HEK293 (cell line): ENCODE data around the gene MSS51.

Source experiments
- CTCF ChIA-PET: fragments of 350-600 bp; formaldehyde crosslinking; extraction: SDS; loops from one replicate; lab custom pipeline; 2021; ENCODE audit warnings: antibody characterized with exemption; lab: Yijun Ruan, JAX
- POLR2A ChIA-PET: fragments of 300-600 bp; formaldehyde crosslinking; extraction: SDS; loops from one replicate; lab custom pipeline; 2020; ENCODE audit warnings: antibody characterized with exemption, inconsistent platforms; lab: Yijun Ruan, JAX
- H3K27ac ChIP-seq: fragments of 200-500 bp; sonication (Bioruptor generic); 2 replicates; pipeline ENCODE4 v1.5.1; 2014; ENCODE audit warnings: low read depth, low read length, control low read depth, inconsistent platforms; ENCODE audit errors: extremely low read depth
- H3K36me3 ChIP-seq, 2 experiments: fragments of 200-500 bp in 1 of 2; sonication (Bioruptor generic) in 1 of 2; 1 replicate in 1 of 2; 2 replicates in 1 of 2; pipeline ENCODE4 v1.5.1; 2014 to 2017; ENCODE audit warnings: inconsistent platforms in 2 of 2, low read length in 2 of 2; ENCODE audit not compliant: control insufficient read depth in 2 of 2, insufficient read depth in 1 of 2
- H3K4me1 ChIP-seq: fragments of 200-500 bp; sonication (Bioruptor generic); 2 replicates; pipeline ENCODE4 v1.5.1; 2014; ENCODE audit warnings: mild to moderate bottlenecking, low read length, inconsistent platforms; ENCODE audit not compliant: control insufficient read depth, insufficient read depth
- H3K4me3 ChIP-seq: 2 replicates; pipeline ENCODE4 v1.5.1; 2011; ENCODE audit warnings: low read depth, mild to moderate bottlenecking, control low read depth, low read length, moderate library complexity
- H3K9me3 ChIP-seq: fragments of 200-500 bp; sonication (Bioruptor generic); 2 replicates; pipeline ENCODE4 v1.5.1; 2014; ENCODE audit warnings: low read depth, low read length, inconsistent platforms; ENCODE audit not compliant: control insufficient read depth, insufficient read depth
- EGR2 ChIP-seq: fragments of 450-650 bp; formaldehyde crosslinking; IDR thresholded peaks from 2 replicates; pipeline ENCODE4 v1.5.1; 2016; ENCODE audit warnings: low read depth, missing biosample characterization, missing genetic modification characterization
- GFI1B ChIP-seq: fragments of 450-650 bp; formaldehyde crosslinking; IDR thresholded peaks from 2 replicates; pipeline ENCODE4 v1.5.1; 2016; ENCODE audit warnings: missing biosample characterization, missing genetic modification characterization
- KLF8 ChIP-seq: fragments of 450-650 bp; formaldehyde crosslinking; IDR thresholded peaks from 2 replicates; pipeline ENCODE4 v1.5.1; 2016; ENCODE audit warnings: missing biosample characterization, missing genetic modification characterization
- ZBTB17 ChIP-seq: fragments of 450-650 bp; formaldehyde crosslinking; IDR thresholded peaks from 2 replicates; pipeline ENCODE4 v1.5.1; 2016; ENCODE audit warnings: missing biosample characterization, missing genetic modification characterization
- ZNF132 ChIP-seq: fragments of 450-650 bp; formaldehyde crosslinking; IDR thresholded peaks from 2 replicates; pipeline ENCODE4 v1.5.1; 2017; ENCODE audit warnings: missing biosample characterization, missing genetic modification characterization, borderline replicate concordance
- ZNF184 ChIP-seq: fragments of 450-650 bp; IDR thresholded peaks from 2 replicates; pipeline ENCODE4 v1.5.1; 2018; ENCODE audit warnings: missing biosample characterization, mild to moderate bottlenecking, missing genetic modification characterization
- ZNF239 ChIP-seq: fragments of 450-650 bp; formaldehyde crosslinking; IDR thresholded peaks from 2 replicates; pipeline ENCODE4 v1.5.1; 2016; ENCODE audit warnings: missing biosample characterization, missing genetic modification characterization
- ZNF248 ChIP-seq: fragments of 450-650 bp; formaldehyde crosslinking; IDR thresholded peaks from 2 replicates; pipeline ENCODE4 v1.5.1; 2017; ENCODE audit warnings: missing biosample characterization, missing genetic modification characterization
- ZNF266 ChIP-seq: fragments of 450-650 bp; formaldehyde crosslinking; IDR thresholded peaks from 2 replicates; pipeline ENCODE4 v1.5.1; 2016; ENCODE audit warnings: missing biosample characterization, missing genetic modification characterization, low read depth
- ZNF423 ChIP-seq: fragments of 450-650 bp; formaldehyde crosslinking; IDR thresholded peaks from 2 replicates; pipeline ENCODE4 v1.5.1; 2016; ENCODE audit warnings: missing biosample characterization, missing genetic modification characterization
- ZNF426 ChIP-seq: fragments of 450-650 bp; formaldehyde crosslinking; IDR thresholded peaks from 2 replicates; pipeline ENCODE4 v1.5.1; 2017; ENCODE audit warnings: missing biosample characterization, missing genetic modification characterization, mild to moderate bottlenecking, inconsistent platforms, moderate library complexity
- ZNF510 ChIP-seq: fragments of 450-650 bp; formaldehyde crosslinking; IDR thresholded peaks from 2 replicates; pipeline ENCODE4 v1.5.1; 2018; ENCODE audit warnings: mild to moderate bottlenecking, missing genetic modification characterization, missing biosample characterization; ENCODE audit not compliant: insufficient replicate concordance
- ZNF596 ChIP-seq: fragments of 450-650 bp; IDR thresholded peaks from 2 replicates; pipeline ENCODE4 v1.5.0; 2018; ENCODE audit warnings: missing biosample characterization, mild to moderate bottlenecking, missing genetic modification characterization, moderate library complexity
- ZNF707 ChIP-seq: fragments of 450-650 bp; formaldehyde crosslinking; IDR thresholded peaks from 2 replicates; pipeline ENCODE4 v1.5.1; 2016; ENCODE audit warnings: missing biosample characterization, missing genetic modification characterization
- ZNF747 ChIP-seq: fragments of 450-650 bp; formaldehyde crosslinking; IDR thresholded peaks from 2 replicates; pipeline ENCODE4 v1.5.1; 2016; ENCODE audit warnings: missing biosample characterization, missing genetic modification characterization
- ZNF792 ChIP-seq: fragments of 450-650 bp; formaldehyde crosslinking; IDR thresholded peaks from 2 replicates; pipeline ENCODE4 v1.5.1; 2016; ENCODE audit warnings: missing biosample characterization, missing genetic modification characterization
- ZNF837 ChIP-seq: fragments of 450-650 bp; formaldehyde crosslinking; IDR thresholded peaks from 2 replicates; pipeline ENCODE4 v1.5.1; 2016; ENCODE audit warnings: missing biosample characterization, missing genetic modification characterization
- TF ChIP-seq, protein P1 (sequence below): fragments of 450-650 bp; formaldehyde crosslinking; IDR thresholded peaks from 2 replicates; pipeline ENCODE4 v1.5.1; 2016; ENCODE audit warnings: missing biosample characterization, missing genetic modification characterization
- TF ChIP-seq, protein P2 (sequence below): fragments of 450-650 bp; formaldehyde crosslinking; IDR thresholded peaks from 2 replicates; pipeline ENCODE4 v1.5.0; 2017; ENCODE audit warnings: missing biosample characterization, missing genetic modification characterization, borderline replicate concordance
- TF ChIP-seq, protein P3 (sequence below): fragments of 450-650 bp; formaldehyde crosslinking; IDR thresholded peaks from 2 replicates; pipeline ENCODE4 v1.5.1; 2016; ENCODE audit warnings: missing biosample characterization, missing genetic modification characterization, borderline replicate concordance

The MSS51 gene

GRCh38 chr10:73467206-73467605, 33.8 kb upstream of the MSS51 start:
- ChIA-PET POLR2A (no interaction called here), CTCF (no interaction called here)

DNA sequence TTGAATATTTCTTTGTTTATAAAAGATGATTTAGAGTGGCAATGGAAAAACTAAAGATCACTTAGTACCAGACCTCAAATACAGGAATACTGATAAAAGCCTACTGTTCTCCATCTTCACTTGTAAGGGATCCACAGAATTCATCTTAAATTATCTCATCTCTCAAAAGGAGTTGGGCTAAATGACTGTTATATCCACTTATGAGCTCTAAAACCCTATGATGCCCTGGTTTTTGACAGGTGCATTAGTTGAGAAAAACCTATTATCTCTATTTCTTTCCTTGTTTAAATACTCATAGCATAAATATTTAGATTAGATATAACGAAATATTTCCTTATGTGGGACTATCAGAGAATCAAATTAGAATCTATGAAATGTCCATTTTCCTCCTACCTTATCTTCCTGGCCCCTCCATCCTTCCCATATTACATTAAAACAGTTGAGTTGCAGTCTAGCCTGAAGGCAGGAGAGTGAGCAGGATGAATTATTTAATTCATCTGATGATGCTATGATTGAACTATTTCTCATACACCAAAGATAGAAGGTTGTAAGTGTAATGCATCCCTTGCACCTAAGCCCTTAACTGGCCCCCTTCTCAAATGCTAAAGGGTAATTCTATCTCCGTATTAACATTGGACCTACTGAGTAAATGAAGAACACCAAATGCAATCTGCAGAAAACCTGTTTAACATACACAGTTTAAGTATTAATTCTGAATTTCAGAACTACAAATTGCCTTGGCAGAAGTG, 32.8 kb upstream of the MSS51 start:
- no peaks in the 10 kb centered on the region for H3K4me1 ChIP-seq
- ChIA-PET POLR2A (no interaction called here), CTCF (no interaction called here)
- TF ChIP-seq ZNF423 = no peak
- TF ChIP-seq, protein P1, sequence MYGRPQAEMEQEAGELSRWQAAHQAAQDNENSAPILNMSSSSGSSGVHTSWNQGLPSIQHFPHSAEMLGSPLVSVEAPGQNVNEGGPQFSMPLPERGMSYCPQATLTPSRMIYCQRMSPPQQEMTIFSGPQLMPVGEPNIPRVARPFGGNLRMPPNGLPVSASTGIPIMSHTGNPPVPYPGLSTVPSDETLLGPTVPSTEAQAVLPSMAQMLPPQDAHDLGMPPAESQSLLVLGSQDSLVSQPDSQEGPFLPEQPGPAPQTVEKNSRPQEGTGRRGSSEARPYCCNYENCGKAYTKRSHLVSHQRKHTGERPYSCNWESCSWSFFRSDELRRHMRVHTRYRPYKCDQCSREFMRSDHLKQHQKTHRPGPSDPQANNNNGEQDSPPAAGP (tag by site-specific recombination) = no peak
- no peak for TF ChIP-seq ZNF184 (tag by site-specific recombination)
- TF ChIP-seq KLF8 (tag by site-specific recombination) = no peak
- no peak for TF ChIP-seq ZNF596 (tag by site-specific recombination)
- TF ChIP-seq ZBTB17 (tag by site-specific recombination) = no peak
- no peak for TF ChIP-seq EGR2 (tag by site-specific recombination)
- TF ChIP-seq ZNF837 (tag by site-specific recombination) = no peak
- no peak for TF ChIP-seq GFI1B (tag by site-specific recombination)
- TF ChIP-seq ZNF426 (tag by site-specific recombination) = no peak
- no peak for TF ChIP-seq ZNF792 (tag by site-specific recombination)
- no peak for TF ChIP-seq ZNF707 (tag by site-specific recombination)
- peaks cover 31 to 48% of the 10 kb centered on the region in 2 experiments for H3K36me3 ChIP-seq
- no peaks in the 10 kb centered on the region for H3K9me3 ChIP-seq
- H3K4me3 ChIP-seq = no peak overlapping the region
- H3K27ac ChIP-seq = no peak overlapping the region

More at GRCh38 chr10:73467206-73467605, 33.8 kb upstream of the MSS51 start:
- TF ChIP-seq ZNF510 (tag by site-specific recombination) = no peak
- no peak for TF ChIP-seq ZNF132
- no peak for TF ChIP-seq ZNF248 (tag by site-specific recombination)
- no peak for TF ChIP-seq ZNF747
- TF ChIP-seq ZNF239 = no peak
- TF ChIP-seq, protein P2, sequence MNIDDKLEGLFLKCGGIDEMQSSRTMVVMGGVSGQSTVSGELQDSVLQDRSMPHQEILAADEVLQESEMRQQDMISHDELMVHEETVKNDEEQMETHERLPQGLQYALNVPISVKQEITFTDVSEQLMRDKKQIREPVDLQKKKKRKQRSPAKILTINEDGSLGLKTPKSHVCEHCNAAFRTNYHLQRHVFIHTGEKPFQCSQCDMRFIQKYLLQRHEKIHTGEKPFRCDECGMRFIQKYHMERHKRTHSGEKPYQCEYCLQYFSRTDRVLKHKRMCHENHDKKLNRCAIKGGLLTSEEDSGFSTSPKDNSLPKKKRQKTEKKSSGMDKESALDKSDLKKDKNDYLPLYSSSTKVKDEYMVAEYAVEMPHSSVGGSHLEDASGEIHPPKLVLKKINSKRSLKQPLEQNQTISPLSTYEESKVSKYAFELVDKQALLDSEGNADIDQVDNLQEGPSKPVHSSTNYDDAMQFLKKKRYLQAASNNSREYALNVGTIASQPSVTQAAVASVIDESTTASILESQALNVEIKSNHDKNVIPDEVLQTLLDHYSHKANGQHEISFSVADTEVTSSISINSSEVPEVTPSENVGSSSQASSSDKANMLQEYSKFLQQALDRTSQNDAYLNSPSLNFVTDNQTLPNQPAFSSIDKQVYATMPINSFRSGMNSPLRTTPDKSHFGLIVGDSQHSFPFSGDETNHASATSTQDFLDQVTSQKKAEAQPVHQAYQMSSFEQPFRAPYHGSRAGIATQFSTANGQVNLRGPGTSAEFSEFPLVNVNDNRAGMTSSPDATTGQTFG = no peak
- TF ChIP-seq, protein P3, sequence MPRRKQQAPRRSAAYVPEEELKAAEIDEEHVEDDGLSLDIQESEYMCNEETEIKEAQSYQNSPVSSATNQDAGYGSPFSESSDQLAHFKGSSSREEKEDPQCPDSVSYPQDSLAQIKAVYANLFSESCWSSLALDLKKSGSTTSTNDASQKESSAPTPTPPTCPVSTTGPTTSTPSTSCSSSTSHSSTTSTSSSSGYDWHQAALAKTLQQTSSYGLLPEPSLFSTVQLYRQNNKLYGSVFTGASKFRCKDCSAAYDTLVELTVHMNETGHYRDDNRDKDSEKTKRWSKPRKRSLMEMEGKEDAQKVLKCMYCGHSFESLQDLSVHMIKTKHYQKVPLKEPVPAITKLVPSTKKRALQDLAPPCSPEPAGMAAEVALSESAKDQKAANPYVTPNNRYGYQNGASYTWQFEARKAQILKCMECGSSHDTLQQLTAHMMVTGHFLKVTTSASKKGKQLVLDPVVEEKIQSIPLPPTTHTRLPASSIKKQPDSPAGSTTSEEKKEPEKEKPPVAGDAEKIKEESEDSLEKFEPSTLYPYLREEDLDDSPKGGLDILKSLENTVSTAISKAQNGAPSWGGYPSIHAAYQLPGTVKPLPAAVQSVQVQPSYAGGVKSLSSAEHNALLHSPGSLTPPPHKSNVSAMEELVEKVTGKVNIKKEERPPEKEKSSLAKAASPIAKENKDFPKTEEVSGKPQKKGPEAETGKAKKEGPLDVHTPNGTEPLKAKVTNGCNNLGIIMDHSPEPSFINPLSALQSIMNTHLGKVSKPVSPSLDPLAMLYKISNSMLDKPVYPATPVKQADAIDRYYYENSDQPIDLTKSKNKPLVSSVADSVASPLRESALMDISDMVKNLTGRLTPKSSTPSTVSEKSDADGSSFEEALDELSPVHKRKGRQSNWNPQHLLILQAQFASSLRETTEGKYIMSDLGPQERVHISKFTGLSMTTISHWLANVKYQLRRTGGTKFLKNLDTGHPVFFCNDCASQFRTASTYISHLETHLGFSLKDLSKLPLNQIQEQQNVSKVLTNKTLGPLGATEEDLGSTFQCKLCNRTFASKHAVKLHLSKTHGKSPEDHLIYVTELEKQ (tag by site-specific recombination) = no peak
- no peak for TF ChIP-seq ZNF266
- Histone ChIP-seq H3K9me3 (no peaks in the 10 kb centered on the region), H3K4me1 (no peaks in the 10 kb centered on the region), H3K27ac (no peak overlapping the region), H3K4me3 (no peak overlapping the region), H3K36me3 (peaks cover 33 to 58% of the 10 kb centered on the region in 2 experiments)
